ENCODE data around the gene RANGAP1. TPM values are rescaled to one million over a fixed set of nuclear protein-coding genes. Genes with fewer than 3 reads are reported as not detected.

Gene RANGAP1
- polyA plus RNA-seq, 1 donor (not counting 4 experiments of a cell fraction or from before 2014, with no cell fraction given), result 85.9 TPM

DNA sequence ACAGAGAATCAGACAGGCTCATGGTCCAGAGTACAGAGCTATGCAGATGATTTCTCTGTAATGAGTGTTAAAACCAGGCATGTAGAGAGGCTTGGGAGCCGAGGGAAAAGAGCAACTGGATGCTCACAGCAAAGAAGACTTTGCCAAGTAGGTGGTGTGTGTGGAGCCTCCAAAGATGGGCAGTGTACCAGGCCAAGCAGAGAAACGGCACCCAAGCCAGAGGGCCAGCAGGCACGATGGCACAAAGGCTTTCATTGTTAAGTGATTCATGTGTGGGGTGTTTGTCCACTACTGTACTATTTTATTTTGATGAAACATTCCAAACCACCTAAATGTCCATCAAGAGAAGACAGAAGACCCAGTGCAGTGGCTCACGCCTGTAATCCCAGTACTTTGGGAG lies 11.1 kb downstream of the RANGAP1 start:
- Histone ChIP-seq H3K27ac (ENCODE audit: control insufficient read depth, insufficient read depth, low read length) (no peak overlapping the region), H3K36me3 (ENCODE audit: control insufficient read depth in 2 of 2, extremely low read depth in 1 of 2, insufficient read depth in 2 of 2, low read length in 2 of 2) (peaks cover 33 to 48% of the 10 kb centered on the region in 2 experiments), H3K9ac (ENCODE audit: control insufficient read depth, extremely low read depth, insufficient read depth, low read length) (no peak overlapping the region), H3K4me3 (ENCODE audit: control insufficient read depth in 2 of 3, extremely low read depth in 1 of 3, insufficient read depth in 2 of 3, low read depth in 1 of 3, low read length in 3 of 3) (no peak overlapping the region), H2AFZ (ENCODE audit: control insufficient read depth, low read length) (no peak overlapping the region), H3K4me1 (ENCODE audit: control insufficient read depth, extremely low read depth, insufficient read depth, low read length) (peaks cover 43% of the 10 kb centered on the region), H3K79me2 (ENCODE audit: control insufficient read depth, insufficient read depth, low read length) (peaks cover 48% of the 10 kb centered on the region), H4K20me1 (ENCODE audit: control insufficient read depth, extremely low read depth, insufficient read depth, low read length) (peaks cover 2% of the 10 kb centered on the region), H3K9me1 (ENCODE audit: control insufficient read depth, extremely low read depth, insufficient read depth, low read length) (no peaks in the 10 kb centered on the region), H3K27me3 (ENCODE audit: control insufficient read depth, extremely low read depth, insufficient read depth, low read length) (no peaks in the 10 kb centered on the region), H3K4me2 (ENCODE audit: control insufficient read depth, extremely low read depth, insufficient read depth, low read depth, low read length) (no peak overlapping the region), H3K9me3 (ENCODE audit: control insufficient read depth, low read depth, low read length) (no peaks in the 10 kb centered on the region)
- FAIRE-seq (no peak), DNase-seq (ENCODE audit: low read depth, low spot score) (no peak)
- TF ChIP-seq, protein P1, sequence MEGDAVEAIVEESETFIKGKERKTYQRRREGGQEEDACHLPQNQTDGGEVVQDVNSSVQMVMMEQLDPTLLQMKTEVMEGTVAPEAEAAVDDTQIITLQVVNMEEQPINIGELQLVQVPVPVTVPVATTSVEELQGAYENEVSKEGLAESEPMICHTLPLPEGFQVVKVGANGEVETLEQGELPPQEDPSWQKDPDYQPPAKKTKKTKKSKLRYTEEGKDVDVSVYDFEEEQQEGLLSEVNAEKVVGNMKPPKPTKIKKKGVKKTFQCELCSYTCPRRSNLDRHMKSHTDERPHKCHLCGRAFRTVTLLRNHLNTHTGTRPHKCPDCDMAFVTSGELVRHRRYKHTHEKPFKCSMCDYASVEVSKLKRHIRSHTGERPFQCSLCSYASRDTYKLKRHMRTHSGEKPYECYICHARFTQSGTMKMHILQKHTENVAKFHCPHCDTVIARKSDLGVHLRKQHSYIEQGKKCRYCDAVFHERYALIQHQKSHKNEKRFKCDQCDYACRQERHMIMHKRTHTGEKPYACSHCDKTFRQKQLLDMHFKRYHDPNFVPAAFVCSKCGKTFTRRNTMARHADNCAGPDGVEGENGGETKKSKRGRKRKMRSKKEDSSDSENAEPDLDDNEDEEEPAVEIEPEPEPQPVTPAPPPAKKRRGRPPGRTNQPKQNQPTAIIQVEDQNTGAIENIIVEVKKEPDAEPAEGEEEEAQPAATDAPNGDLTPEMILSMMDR (optimal IDR thresholded peaks at IDR 0.05 in 1 of 3, IDR thresholded peaks at IDR 0.05 in 1 of 3, conservative IDR thresholded peaks at IDR 0.05 in 1 of 3; ENCODE audit: extremely low read depth in 1 of 3, insufficient read depth in 2 of 3, low read length in 3 of 3), result no peak
- dilution Hi-C loops (cut with MboI; ENCODE audit: extremely low pct_ligation_motif_present, low sequenced_read_pairs), result no loop called here

DNA sequence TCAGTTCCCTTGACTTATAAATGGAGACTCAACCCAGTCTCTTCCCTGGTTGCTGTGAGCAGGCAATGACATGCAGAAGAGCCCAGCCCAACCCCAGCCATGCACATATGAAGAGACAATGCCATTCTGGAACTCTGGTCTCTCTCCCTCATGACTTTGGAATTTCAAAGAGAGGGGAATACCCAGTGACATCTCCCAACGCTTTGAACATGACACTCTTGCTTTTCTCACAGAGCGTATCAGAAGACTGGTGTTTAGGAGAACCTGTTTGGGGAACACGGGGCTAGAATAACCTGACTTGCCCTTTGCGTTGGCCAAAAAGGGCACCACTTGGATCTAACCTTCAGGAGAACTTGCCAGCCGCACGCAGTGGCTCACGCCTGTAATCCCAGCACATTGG lies 12.9 kb downstream of the RANGAP1 start:
- H3K36me3 ChIP-seq (ENCODE audit: control insufficient read depth in 2 of 2, extremely low read depth in 1 of 2, insufficient read depth in 2 of 2, low read length in 2 of 2), result peaks cover 33 to 50% of the 10 kb centered on the region in 2 experiments
- H3K4me1 ChIP-seq (ENCODE audit: control insufficient read depth, extremely low read depth, insufficient read depth, low read length), result peaks cover 37% of the 10 kb centered on the region
- H3K9me1 ChIP-seq (ENCODE audit: control insufficient read depth, extremely low read depth, insufficient read depth, low read length), result no peaks in the 10 kb centered on the region
- H3K27me3 ChIP-seq (ENCODE audit: control insufficient read depth, extremely low read depth, insufficient read depth, low read length), result no peaks in the 10 kb centered on the region
- H3K4me2 ChIP-seq (ENCODE audit: control insufficient read depth, extremely low read depth, insufficient read depth, low read depth, low read length), result peak overlapping the region; percentile 7
- FAIRE-seq, result peak; percentile 96
- no peak overlapping the region for H2AFZ ChIP-seq (ENCODE audit: control insufficient read depth, low read length)
- H4K20me1 ChIP-seq (ENCODE audit: control insufficient read depth, extremely low read depth, insufficient read depth, low read length), result peaks cover 2% of the 10 kb centered on the region
- peak; percentile 60 for DNase-seq (ENCODE audit: low read depth, low spot score)
- H3K27ac ChIP-seq (ENCODE audit: control insufficient read depth, insufficient read depth, low read length), result peak overlapping the region; percentile 84
- H3K9me3 ChIP-seq (ENCODE audit: control insufficient read depth, low read depth, low read length), result no peaks in the 10 kb centered on the region
- dilution Hi-C loops (cut with MboI; ENCODE audit: extremely low pct_ligation_motif_present, low sequenced_read_pairs), result no loop called here
- peaks cover 47% of the 10 kb centered on the region for H3K79me2 ChIP-seq (ENCODE audit: control insufficient read depth, insufficient read depth, low read length)
- H3K4me3 ChIP-seq (ENCODE audit: control insufficient read depth in 2 of 3, extremely low read depth in 1 of 3, insufficient read depth in 2 of 3, low read depth in 1 of 3, low read length in 3 of 3), result no peak overlapping the region
- TF ChIP-seq, protein P1 (optimal IDR thresholded peaks at IDR 0.05 in 1 of 3, IDR thresholded peaks at IDR 0.05 in 1 of 3, conservative IDR thresholded peaks at IDR 0.05 in 1 of 3; ENCODE audit: extremely low read depth in 1 of 3, insufficient read depth in 2 of 3, low read length in 3 of 3), result no peak
- peak overlapping the region; percentile 38 for H3K9ac ChIP-seq (ENCODE audit: control insufficient read depth, extremely low read depth, insufficient read depth, low read length)
